Astrocyte (in vitro differentiated cells and primary cell): ENCODE measurements around the gene ARHGDIA.

Experiments used
- EZH2 ChIP-seq: IDR thresholded peaks from 2 replicates; pipeline ENCODE4 v1.6.1; 2012; ENCODE audit warnings: mild to moderate bottlenecking, low read length, inconsistent platforms; ENCODE audit not compliant: insufficient read depth
- TF ChIP-seq, protein P1 (sequence below): IDR thresholded peaks from 2 replicates; pipeline ENCODE4 v1.5.1; 2011; ENCODE audit warnings: low read depth, mild to moderate bottlenecking, inconsistent platforms, low read length, moderate library complexity; ENCODE audit not compliant: insufficient read depth

DNA sequence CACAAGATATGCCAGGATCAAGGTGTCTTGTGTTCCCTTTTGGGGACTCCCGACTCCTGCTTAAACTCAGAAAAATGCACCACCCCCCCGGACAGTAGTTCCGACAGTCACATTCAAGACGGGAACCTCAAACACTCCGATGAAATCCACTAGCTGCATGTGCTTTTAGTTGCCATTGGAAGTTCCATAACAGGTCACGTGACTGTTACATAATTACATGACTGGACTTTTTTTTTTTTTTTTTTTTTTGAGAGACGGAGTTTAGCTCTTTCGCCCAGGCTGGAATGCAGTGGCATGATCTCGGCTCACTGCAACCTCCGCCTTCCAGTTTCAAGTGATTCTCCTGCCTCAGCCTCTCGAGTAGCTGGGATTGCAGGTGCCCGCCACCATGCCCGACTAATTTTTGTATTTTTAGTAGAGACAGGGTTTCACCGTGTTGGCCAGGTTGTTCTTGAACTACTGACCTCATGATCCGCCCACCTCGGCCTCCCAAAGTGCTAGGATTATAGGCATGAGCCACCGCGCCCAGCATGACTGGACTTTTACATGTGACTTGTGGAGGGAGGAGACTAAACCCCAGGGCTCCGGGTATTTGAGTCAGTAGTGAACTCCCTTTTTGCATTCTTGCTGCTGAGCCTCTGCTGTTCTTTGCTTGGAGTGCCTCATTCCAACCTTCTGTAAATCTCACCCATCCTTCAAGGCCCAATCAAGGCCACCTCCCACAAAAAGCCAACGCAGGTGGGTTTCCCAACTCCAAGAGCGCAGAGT, 45.3 kb upstream of the ARHGDIA start:
- TF ChIP-seq, protein P1, sequence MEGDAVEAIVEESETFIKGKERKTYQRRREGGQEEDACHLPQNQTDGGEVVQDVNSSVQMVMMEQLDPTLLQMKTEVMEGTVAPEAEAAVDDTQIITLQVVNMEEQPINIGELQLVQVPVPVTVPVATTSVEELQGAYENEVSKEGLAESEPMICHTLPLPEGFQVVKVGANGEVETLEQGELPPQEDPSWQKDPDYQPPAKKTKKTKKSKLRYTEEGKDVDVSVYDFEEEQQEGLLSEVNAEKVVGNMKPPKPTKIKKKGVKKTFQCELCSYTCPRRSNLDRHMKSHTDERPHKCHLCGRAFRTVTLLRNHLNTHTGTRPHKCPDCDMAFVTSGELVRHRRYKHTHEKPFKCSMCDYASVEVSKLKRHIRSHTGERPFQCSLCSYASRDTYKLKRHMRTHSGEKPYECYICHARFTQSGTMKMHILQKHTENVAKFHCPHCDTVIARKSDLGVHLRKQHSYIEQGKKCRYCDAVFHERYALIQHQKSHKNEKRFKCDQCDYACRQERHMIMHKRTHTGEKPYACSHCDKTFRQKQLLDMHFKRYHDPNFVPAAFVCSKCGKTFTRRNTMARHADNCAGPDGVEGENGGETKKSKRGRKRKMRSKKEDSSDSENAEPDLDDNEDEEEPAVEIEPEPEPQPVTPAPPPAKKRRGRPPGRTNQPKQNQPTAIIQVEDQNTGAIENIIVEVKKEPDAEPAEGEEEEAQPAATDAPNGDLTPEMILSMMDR = no peak
- TF ChIP-seq EZH2 = no peak
